Renal cortical epithelial cell (primary cell): ENCODE data around the gene SRSF7. TPM values are rescaled to one million over a fixed set of nuclear protein-coding genes. Genes with fewer than 3 reads are reported as not detected.
"Not testable (repeated sequence)": the region's sequence is repeated elsewhere in the genome, so short reads cannot be mapped to it uniquely, and the experiment has no call there.

Source experiments
- DNase-seq: peaks from one replicate; pipeline ENCODE4 v3.0.0-alpha.2; 2011; ENCODE audit warnings: low read depth
- total RNA-seq: library from RNA; depleted of rRNA; stranded (reverse); fragments of >200 nt; gene quantifications from 2 replicates; pipeline ENCODE4 v1.2.3, GENCODE V29; 2014

SRSF7 gene
- total RNA-seq, 1 donor from 2014 or later = 121 TPM

GRCh38 chr2:38754049-38754448 lies 2.9 kb upstream of the SRSF7 start:
- DNase-seq = no peak

DNA sequence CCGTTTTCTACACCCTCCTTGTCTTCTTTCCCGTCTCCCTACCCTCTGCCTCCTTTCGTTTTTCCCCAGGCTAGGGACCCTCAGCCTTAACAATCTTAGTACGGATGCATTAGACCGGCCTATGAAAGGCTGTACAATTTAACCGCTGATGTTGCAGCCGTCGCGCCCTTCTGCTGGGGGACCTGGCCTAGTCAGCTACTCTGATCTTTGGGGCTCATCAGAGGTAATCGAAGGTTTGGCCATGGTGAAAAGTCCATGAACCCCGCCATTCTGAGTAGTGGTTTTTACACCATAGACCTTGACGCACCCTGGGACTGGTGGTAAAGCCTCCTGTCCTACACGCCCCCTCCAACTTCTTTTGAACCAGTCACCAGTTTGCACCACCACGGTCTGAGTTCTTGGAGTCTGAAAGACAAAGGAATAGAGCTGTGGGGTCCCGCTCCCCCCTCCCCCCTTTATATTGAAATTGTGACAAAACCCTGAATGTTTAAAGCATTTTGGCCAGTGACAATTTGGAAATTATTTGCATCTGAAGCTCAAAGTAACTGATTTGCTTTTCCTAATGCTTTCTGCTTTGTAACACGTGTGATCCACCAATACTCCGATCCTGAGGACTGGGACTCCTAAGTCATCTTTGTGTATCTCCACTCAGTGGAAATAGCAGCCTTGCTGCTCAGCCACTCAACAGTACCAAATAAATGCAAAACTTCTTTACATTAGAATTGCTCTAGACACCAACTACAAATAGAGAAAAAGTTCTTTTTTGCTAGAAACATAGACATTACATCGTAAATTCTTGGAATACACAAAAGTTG lies 642 bp upstream of the SRSF7 start:
- DNase-seq = no peak

GRCh38 chr2:38750011-38750890 lies 910 bp downstream of the SRSF7 start:
- no peak for DNase-seq

DNA sequence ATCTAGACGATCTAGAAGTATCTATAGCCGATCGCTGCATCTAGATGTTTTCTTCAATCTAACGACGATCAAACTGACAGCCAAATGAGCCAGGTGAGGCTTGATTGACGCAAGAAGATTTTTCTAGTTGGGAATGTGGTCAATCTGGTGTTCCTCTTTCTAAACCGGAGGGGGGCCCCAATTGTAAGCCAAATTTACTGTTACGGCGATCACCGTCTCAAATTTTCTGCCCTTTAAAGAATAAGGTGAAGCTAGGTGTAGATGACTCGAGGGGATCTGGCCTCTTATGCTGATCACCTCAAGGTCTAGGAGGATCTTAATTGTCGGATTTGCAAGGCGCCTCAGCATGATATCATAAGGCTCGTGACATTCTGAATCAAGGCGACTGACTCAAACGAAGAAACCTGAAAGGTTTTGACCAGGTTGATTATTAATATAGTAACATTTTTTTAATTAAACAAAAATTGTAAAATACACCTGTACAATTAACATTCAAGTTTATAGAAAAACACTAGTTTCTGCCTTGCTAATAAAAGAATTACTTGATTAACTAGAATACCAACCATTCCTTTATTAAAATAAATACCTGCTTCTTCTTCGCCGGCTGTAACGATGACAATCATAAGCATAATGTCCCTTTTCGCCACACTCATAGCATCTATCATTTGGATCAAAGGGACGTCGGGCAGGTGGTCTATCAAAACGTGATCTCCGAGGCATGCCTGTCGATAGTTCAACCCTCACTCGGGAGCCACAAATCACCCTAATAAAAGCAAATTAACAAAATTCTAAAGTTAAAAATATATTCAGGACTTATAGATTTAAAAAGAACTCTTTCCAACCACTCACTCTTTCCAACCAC lies 2.0 kb downstream of the SRSF7 start:
- no peak for DNase-seq

DNA sequence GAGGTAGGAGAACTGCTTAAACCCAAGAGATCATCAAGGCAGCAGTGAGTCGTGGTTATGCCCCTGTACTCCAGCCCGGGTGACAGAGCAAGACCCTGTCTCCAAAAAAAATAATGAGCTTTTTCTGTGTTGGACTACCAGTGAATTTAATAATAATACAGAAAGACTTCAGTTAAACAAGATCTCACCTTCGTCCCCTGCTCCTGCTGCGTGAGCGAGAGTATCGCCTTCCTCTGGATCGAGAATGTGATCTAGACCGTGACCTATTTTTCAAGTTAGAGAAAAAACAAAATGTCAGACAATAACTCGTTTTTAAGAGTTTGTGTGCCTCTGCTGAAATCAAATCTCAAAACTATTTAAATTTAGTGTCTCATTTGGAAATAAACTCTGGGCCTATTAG lies 2.8 kb downstream of the SRSF7 start:
- DNase-seq = no peak

DNA sequence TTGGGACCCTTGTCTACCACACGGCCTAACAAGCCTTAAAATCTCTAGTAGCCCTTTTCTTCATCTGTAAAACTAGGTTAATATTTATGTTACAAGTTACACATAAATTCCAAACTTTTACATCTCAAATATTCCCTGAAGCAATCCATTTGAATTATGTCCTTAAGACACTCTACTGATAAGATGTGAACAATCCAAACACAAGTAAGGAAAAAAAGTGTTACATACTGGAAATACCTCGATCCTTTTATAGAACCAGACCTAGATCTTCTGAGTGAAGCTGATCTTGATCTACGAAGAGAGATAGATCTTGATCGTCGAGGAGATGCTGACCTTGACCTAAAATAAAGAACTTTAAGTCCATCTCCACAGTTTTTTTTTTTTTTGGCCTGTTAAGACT lies 3.3 kb downstream of the SRSF7 start:
- DNase-seq = no peak

DNA sequence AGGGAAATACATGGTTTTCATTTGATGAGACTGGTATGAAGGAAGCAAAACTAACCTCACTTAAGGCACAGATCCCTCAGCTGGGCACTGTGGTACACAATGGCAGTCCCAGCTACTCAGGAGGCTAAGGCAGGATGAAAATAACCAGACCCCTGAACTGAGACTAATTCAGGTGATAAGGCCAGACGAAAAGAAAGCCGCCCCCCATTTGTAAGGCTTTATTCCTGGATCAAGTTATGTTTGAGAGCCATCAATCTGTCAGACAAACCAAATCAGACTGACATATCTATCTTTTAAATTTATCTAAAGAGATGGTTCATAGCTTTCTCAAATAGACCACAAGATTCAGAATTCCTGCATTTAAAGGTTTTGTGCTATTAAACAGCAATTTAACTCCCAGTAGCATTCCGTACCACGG lies 4.1 kb downstream of the SRSF7 start:
- no peak for DNase-seq

- no peak for DNase-seq
Observed at GRCh38 chr2:38745267-38745666, 5.9 kb downstream of the SRSF7 start.

- DNase-seq = no peak
Observed at GRCh38 chr2:38744399-38744780, 6.8 kb downstream of the SRSF7 start.

- peak; percentile 36 for DNase-seq
Observed at GRCh38 chr2:38743672-38744398, 7.3 kb downstream of the SRSF7 start.

- no peak for DNase-seq
Observed at GRCh38 chr2:38742797-38743559, 8.2 kb downstream of the SRSF7 start.

DNA sequence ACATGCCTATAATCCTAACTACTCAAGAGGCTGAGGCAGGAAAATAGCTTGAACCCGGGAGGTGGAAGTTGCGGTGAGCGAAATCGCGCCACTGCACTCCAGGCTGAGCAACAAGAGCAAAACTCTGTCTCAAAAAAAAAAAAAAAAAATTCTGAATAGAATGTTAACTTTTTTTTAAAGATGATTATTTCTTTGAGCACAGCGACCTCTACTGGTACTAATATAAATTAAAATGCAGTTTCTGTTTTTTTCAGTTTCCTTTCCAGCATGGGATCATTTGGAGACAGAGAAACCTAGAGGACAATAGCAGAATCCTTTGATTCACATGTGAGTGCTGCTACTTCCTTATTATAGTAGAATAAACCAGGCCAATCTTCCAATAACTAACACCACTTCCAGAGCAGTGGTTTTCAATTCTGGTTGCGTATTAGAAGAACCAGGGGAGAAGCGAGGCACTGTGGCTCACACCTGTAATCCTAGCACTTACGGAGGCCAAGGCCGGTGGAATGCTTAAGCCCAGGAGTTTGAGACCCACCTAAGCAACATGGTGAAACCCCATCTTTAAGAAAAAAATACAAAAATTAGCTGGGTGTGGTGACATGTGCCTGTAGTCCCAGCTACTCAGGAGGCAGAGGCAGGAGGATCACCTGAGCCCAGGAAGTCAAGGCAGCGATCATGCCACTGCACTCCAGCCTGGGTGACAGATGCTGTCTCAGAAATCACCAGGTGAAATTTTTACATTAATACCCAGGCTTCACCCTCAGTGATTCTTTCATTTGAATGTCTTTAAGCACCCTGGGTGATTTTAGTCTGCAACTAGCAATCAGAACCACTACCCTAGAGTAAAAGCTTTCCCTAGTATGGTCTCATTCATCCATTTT lies 10.1 kb downstream of the SRSF7 start:
- peak; percentile 32 for DNase-seq

DNA sequence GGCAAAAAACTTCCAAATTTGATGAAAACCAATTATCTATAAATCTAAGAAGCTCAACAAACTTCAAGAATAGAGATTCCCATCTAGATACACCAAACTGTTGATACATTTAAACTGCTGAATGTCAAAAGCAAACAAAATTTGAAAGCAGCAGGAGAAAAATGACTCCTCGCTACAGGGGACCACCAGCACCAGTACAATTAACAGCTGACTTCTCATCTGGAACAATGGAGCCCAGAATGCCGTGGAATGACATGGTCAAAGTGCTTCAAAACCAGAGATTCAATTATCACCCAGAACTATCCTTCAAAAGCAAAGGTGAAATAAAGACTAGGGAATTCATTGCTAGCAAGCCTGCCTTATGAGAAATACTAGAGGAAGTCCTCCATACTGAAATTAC lies 11.6 kb downstream of the SRSF7 start:
- no peak for DNase-seq

- DNase-seq = no peak
Observed at GRCh38 chr2:38737925-38738324, 13.2 kb downstream of the SRSF7 start.

DNA sequence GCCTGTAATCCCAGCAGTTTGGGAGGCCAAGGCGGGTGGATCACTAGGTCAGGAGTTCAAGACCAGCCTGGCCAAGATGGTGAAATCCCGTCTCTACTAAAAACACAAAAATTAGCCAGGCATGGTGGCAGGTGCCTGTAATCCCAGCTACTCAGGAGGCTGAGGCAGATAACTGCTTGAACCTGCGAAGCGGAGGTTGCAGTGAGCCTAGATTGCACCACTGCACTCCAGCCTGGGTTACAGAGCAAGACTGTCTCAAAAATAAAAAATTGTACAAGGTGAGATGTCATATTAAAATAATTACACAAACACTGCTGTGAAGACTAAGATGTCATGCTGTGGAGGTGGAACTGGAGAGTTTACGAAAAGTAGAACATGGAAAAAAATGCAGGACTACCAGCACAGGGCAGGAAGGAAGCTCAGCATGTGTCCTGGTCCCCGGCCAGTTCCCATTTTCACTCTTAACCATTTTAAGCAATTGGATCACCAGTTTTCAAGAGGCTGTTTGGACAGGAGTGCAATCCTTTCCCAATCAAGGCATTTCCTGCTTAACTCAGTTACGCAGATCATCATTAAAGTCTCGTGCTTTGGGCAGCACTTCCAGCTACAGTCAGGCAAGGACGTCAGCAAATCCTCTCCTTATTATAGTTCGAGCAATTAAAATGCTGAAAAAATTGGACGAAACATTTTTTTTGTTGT lies 14.0 kb downstream of the SRSF7 start:
- DNase-seq = not testable (repeated sequence)

- DNase-seq = no peak
Observed at GRCh38 chr2:38735999-38736320, 15.2 kb downstream of the SRSF7 start.

DNA sequence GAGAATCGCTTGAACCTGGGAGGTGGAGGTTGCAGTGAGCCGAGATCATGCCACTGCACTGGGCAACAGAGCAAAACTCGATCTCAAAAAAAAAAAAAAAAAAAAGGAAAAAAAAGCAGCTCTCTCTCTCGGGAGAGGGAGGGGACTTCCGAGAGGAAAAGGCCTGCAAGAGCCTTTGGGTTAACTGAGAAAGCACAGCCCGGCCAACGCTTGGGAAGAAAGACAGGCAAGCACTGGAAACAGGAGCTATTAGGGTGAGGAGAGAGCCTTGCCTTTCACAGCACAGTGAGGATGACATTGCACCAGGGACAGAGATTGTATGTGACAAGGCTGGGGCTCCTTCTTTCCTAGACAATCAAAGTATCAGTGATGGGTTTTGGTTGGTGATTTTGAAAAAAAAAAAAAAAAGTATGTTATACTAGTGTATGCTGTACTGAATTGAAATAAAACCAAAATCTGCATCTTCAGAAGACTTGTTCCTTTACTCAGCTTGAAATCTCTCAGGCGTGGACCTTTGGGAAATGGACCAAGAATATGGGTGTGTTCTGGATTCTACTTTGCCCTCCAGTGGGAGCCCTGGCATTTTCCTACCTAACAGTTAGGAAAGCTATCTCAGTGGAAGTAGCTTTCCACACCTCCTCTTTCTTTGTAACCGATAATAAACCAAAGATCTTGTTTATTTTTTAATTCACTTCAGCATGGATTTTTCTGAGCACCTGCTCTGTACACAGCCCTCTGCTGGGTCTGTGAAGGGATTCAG lies 16.7 kb downstream of the SRSF7 start:
- no peak for DNase-seq

GRCh38 chr2:38733300-38733971 lies 17.7 kb downstream of the SRSF7 start:
- no peak for DNase-seq
